ENCODE data around the gene GRID1.
"Not testable (repeated sequence)": the region's sequence is repeated elsewhere in the genome, so short reads cannot be mapped to it uniquely, and the experiment has no call there.

GRID1 gene

DNA sequence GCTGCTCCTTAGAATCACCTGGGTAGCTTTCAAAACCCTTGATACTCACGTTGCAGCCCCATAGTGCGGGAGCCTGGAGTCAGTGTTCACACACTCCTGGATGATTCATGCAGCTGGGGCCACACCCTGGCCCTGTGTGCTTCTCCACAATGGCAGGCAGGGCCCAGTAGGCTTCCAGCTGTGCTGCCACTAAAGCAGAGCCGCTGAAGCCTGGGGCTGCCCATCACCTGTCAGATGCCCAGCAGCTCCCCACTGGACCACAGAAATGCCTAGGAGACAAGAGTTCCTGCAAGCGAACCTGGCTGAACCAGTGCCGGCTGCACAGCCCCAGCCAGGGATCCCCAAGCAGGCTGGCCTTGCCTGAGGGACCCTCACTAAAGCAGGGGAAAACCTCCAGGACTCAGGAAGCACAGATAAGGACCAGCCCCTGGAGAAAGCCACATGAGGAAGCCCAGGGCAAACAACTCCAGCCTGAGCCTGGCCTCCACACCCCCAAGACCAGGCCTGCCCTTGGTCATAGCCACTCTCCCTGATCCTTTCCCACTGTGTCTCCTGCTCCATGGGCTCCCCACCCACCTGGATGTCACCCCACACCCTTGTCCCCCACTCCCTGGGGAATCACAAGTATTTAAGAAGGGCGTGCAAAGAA, 111.9 kb downstream of the GRID1 start:
- DNase-seq (ENCODE audit: low read depth in 3 of 3, low spot score in 1 of 3): no peak

DNA sequence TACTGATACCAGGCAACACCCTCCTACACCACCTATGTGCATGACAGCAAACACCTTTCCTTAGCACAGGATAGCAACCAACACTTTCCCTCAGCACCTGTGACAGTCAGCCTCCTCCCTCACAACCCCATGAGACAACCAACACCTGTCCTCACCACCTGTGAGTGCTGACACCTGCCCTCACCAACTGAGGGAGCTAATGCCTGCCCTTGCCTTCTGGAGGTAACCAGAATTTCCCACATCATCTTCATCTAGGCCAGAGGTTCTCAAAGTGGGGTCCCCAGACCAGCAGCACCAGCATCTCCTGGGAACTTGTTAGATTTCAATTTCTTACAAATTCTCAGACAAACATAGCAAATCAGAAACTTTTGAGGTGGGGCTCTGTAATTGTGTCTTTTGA, 112.5 kb downstream of the GRID1 start:
- no peak for DNase-seq (ENCODE audit: low read depth in 3 of 3, low spot score in 1 of 3)

DNA sequence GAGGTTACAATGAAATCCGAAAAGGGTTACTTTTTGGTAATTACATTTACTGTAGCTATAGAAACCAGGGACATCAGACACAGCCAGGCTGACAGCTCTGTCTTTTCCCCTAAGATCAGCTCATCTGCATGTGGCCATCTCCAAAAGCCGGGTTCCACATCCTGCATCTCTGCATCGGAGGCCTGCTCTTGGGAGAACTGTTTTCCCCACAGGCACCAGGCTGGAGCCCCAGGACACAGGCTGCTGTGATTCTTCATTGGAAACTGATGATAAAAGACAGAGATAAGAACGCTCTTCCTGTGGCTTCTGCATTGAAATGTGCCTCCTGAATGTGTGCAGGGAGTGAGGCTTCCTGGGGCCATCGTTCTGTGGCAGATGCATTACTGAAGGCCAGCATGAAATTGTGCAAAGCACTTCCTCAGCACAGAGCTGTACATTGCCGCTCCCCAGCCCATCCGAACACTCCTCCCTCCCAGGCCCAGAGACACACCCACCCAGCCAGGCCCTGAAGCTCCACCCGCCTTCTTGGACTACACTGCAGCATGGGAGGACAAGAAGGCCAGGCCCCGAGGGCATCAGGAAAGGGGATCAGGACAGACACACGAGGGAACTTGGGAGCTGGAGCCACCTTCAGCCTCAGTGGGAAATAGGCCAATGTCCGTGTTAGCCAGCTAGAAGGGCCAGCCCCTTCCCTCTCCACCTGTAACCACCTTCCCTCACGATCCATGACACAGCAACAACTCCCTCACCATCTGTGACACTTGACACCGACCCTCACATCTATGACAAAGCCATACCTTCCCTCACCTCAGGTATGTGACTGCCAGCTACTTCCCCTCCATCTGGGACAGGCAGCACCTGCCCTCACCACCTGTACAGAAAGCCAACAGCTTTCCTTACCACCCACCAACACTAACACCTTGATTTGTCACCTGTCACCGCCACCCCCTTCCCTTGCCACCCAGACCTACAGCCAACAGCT, 113.2 kb downstream of the GRID1 start:
- no peak for DNase-seq (ENCODE audit: low read depth in 3 of 3, low spot score in 1 of 3)

DNA sequence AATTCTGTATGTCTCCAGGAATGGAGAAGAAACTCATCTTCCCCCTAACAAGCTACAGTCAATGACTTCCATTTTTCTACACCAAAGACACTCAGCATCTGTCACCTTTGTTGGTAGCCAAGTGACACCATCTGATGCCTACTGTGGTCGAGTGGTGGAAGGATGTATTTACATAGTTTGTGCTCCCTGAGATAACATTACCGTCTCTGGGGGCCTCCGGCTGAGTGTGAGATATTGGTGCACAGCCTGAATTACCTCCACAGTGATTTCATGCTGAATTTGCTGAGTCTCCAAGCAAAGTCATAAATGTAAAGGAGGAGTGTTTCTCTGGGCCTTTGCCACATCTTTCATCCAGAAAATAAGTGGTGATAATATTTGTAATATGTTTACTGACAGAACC, 114.0 kb downstream of the GRID1 start:
- DNase-seq (ENCODE audit: low read depth in 3 of 3, low spot score in 1 of 3): no peak

GRCh38 chr10:86252079-86252478, 114.5 kb downstream of the GRID1 start:
- DNase-seq (ENCODE audit: low read depth in 3 of 3, low spot score in 1 of 3): no peak

- no peak for DNase-seq (ENCODE audit: low read depth in 3 of 3, low spot score in 1 of 3)
Observed at GRCh38 chr10:86251426-86251825, 115.2 kb downstream of the GRID1 start.

DNA sequence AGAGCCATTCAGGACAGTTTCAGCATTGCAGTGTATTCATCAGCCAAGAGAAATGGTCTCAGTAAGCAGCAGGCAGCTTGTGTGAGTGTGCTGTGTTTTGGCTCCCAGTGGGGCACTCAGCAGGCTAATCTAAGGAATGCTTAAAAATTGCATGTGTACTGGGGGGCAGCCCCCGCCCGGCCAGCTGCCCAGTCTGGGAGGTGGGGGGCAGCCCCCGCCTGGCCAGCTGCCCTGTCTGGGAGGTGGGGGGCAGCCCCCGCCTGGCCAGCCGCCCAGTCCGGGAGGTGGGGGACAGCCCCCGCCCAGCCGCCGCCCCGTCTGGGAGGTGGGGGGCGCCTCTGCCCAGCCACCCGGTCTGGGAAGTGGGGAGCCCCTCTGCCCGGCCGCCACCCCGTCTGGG, 116.2 kb downstream of the GRID1 start:
- DNase-seq (ENCODE audit: low read depth in 3 of 3, low spot score in 1 of 3): no peak

- no peak for DNase-seq (ENCODE audit: low read depth in 3 of 3, low spot score in 1 of 3)
Observed at GRCh38 chr10:86249794-86250193, 116.8 kb downstream of the GRID1 start.

DNA sequence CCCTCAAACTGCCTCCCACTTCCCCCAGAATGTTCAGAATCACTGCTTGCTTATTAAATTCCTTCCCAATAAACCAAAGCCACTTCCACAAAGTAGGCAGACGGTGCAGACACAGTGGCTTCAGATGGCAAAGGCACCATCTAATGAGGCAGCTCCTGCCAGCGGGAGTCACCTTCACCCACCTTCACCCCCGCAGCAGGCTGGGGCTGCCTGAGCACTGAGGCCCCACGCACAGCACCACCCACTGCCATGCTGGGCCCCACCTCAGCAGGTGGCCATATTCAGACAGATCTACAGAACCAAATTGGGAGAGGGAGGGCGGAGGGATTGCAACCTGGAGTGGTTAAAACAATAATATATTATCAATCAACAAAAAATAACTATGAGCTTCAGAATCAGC, 118.5 kb downstream of the GRID1 start:
- no peak for DNase-seq (ENCODE audit: low read depth in 3 of 3, low spot score in 1 of 3)

DNA sequence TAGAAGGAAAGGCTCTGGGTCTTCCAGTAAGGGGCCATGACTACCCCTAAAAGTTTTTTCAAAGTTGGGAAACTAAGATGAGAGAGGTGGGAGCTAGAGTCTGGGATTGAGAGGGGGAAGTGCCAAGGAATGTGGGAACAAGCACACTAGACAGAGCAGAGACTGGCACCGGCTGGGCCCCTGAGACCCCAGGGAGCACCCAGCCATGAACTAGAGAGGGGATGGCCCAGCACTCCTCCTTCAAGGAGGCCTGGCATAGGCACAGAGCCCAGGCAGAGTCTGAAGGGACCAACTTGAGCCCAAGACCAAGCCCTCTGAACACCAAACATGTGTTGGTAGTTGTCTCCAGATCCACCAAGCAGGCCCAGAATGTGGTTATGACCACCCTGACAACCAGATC, 119.0 kb downstream of the GRID1 start:
- DNase-seq (ENCODE audit: low read depth in 3 of 3, low spot score in 1 of 3): no peak

- no peak for DNase-seq (ENCODE audit: low read depth in 3 of 3, low spot score in 1 of 3)
Observed at GRCh38 chr10:86247073-86247472, 119.5 kb downstream of the GRID1 start.

DNA sequence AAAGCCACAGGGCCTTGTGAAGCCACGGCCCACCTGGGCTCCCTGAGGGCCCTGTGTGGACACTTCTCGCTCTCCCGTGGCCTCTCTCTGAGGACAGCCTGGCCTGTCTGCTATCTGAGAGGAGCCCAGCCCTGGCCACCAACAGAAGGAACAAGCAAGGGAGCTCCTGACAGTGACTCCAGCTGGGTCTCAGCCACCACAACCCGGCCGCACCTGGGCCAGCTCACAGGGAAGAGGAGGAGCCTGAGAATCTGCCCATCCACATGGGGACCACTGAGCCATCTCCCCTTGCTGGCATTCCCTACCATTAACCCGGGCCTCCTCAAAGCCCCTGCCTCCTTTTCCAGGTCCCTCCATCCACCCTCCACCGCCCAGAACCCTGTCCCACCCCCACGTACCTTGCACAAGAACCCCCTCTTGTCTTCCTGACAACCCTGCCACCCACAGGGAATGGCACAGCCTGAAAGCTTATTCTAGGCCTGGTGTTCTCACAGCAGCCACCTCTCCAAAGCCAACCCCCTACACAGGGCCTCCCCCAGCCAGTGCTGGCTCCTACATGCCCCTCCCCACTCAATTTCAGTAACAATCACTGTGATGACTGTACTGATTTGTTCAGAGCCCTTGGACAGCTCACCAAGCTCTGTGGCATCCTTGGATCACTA, 120.2 kb downstream of the GRID1 start:
- DNase-seq (ENCODE audit: low read depth in 3 of 3, low spot score in 1 of 3): no peak

- DNase-seq (ENCODE audit: low read depth in 3 of 3, low spot score in 1 of 3): no peak
Observed at GRCh38 chr10:86245015-86245394, 121.6 kb downstream of the GRID1 start.

DNA sequence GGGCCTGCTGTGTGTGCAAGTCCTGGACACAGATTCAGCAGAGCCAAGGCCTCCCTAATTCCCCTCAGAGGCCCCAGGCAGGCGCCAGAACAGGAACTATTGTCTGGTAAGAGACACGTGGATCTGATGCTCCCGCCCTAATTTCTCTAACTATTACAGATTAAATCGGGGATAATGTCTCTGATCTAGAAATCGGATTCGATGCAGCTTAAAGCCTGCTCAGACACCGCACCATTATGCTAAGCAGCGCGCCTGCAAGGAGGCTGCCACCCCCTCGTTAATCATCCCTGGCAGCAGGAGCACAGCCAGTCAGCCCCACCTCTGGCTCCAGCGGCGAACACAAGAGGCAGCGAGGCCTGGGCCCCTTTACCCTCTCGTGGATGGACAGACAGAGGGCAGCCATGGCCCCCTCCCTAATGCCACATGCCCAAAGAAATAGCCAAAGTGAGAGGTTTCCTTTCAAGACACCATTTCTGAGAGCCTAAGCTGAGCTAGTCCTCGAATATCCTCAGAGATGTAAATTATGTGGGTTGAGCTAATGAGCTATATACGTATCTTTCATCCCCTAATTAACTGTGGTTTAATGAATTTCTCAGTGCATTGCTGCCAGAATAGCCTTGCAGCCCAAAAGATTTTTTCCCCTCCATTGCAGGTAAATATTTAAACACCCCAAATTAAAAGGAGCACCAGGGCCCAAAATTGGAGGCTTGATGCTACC, 122.1 kb downstream of the GRID1 start:
- no peak for DNase-seq (ENCODE audit: low read depth in 3 of 3, low spot score in 1 of 3)

GRCh38 chr10:86243651-86244155, 122.9 kb downstream of the GRID1 start:
- no peak for DNase-seq (ENCODE audit: low read depth in 3 of 3, low spot score in 1 of 3)

GRCh38 chr10:86242761-86243160, 123.8 kb downstream of the GRID1 start:
- no peak for DNase-seq (ENCODE audit: low read depth in 3 of 3, low spot score in 1 of 3)

DNA sequence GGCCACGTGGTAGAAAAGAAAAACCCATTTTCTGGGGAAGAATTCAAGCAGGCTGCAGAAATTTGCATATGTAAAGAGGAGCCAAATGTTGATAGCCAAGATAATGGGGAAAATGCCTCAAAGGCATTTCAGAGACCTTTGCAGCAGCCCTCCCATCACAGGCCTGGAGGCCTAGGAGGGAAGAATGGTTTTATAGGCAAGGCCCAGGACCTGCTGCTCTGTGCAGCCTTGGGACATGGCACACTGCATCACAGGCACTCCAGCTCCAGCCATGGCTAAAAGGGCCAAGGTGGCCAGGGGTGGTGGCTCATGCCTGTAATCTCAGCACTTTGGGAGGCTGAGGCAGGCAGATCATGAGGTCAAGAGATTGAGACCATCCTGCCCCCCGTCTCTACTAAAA, 128.5 kb downstream of the GRID1 start:
- DNase-seq (ENCODE audit: low read depth in 3 of 3, low spot score in 1 of 3): not testable (repeated sequence)

DNA sequence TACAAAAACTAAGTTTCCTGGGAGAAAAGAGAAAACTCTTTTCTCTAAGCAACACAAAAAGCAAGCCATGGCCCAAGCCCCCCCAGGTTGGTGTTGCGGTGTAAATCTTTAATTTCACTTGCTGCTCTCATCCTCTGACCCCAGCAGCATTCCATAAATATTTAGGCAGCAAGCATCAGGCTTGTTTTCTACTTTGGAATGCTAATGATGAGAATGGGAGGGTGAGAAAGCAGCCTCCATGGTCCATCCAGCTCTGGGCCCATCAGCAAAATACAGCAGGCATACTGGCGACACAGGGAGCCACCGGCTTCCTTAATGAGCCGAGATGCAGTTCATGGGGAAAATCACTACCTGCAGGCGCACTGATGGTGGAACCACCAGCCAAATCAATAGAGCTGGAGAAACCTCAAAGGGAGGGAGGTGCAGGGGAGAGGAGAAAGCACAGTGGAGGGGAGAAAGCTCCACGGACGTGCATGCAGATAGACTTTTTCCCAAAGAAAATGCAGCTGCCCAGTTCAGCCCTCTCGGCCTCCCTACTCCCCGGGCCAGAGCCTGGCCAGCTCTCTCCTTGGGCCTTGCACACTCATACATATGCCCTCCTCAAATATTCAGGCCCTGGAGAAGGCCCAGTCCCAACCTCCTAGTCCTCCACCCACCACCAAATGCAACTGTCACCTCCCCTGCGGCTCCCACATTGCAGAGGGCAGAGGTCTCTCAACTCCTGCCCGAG, 131.9 kb downstream of the GRID1 start:
- no peak for DNase-seq (ENCODE audit: low read depth in 3 of 3, low spot score in 1 of 3)

- DNase-seq (ENCODE audit: low read depth in 3 of 3, low spot score in 1 of 3): no peak
Observed at GRCh38 chr10:86234107-86234506, 132.5 kb downstream of the GRID1 start.

DNA sequence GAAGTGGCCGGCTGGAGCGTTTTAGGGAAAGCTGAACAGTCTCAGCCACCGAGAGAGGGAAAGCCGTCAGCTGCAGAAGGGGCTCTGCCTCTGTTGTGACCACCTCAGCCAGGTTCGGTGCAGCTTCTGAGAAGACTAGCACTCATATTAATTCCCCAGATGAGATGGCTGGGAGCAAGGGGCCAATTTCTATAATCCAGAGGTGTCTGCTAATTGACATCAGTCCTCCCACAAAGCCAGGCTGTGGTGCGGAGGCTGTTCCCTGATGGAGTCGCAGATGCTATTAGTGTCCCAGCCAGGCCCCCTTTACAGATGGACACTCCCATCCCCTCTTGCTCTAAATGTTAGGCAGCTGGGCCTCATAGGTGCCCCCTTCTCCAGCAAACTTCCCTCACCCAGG, 133.5 kb downstream of the GRID1 start:
- no peak for DNase-seq (ENCODE audit: low read depth in 3 of 3, low spot score in 1 of 3)

All from stimulated activated CD4-positive, alpha-beta T cell treated with anti-CD3 and anti-CD28 coated beads, TNF-alpha, amount 100 ng/mL, for 1 hour (primary cell).